Endodermal cell (in vitro differentiated cells): ENCODE data around the gene PXDC1. TPM values are rescaled to one million over a fixed set of nuclear protein-coding genes. Genes with fewer than 3 reads are reported as not detected.

Experiments used
- DNase-seq: peaks from one replicate; pipeline ENCODE4 v3.0.0-alpha.2; 2017
- H3K27ac ChIP-seq: 2 replicates; pipeline ENCODE4 v1.5.1; 2013; ENCODE audit warnings: mild to moderate bottlenecking, low read depth, low read length, moderate library complexity
- H3K27me3 ChIP-seq: 2 replicates; pipeline ENCODE4 v1.6.1; 2013; ENCODE audit warnings: mild to moderate bottlenecking, low read length, moderate library complexity; ENCODE audit not compliant: insufficient read depth, control insufficient read depth, poor library complexity, severe bottlenecking
- H3K36me3 ChIP-seq: 2 replicates; pipeline ENCODE4 v1.7.0; 2013; ENCODE audit warnings: mild to moderate bottlenecking, low read length, moderate library complexity; ENCODE audit not compliant: control insufficient read depth, insufficient read depth
- H3K4me1 ChIP-seq: one replicate; pipeline ENCODE4 v1.7.0; 2013; ENCODE audit warnings: low read length; ENCODE audit not compliant: control insufficient read depth, insufficient read depth
- H3K4me3 ChIP-seq: 2 replicates; pipeline ENCODE4 v1.5.1; 2013; ENCODE audit warnings: mild to moderate bottlenecking, low read length, moderate library complexity
- H3K9ac ChIP-seq: 2 replicates; pipeline ENCODE4 v1.6.1; 2013; ENCODE audit warnings: mild to moderate bottlenecking, low read length, moderate library complexity; ENCODE audit not compliant: poor library complexity, severe bottlenecking; ENCODE audit errors: extremely low read depth
- H3K9me3 ChIP-seq: 2 replicates; pipeline ENCODE4 v1.6.1; 2013; ENCODE audit warnings: mild to moderate bottlenecking, low read length, moderate library complexity; ENCODE audit not compliant: control insufficient read depth
- H3K27ac Mint-ChIP-seq: 2 replicates; pipeline ENCODE4 v1.8.0; 2020; ENCODE audit warnings: mixed read lengths
- H3K27me3 Mint-ChIP-seq: 2 replicates; pipeline ENCODE4 v1.8.0; 2021; ENCODE audit warnings: mild to moderate bottlenecking, mixed read lengths; ENCODE audit not compliant: insufficient read depth
- H3K36me3 Mint-ChIP-seq: 2 replicates; pipeline ENCODE4 v1.8.0; 2020; ENCODE audit warnings: low read depth, mixed read lengths
- H3K4me1 Mint-ChIP-seq: 2 replicates; pipeline ENCODE4 v1.8.0; 2020; ENCODE audit warnings: mixed read lengths
- H3K4me3 Mint-ChIP-seq: 2 replicates; pipeline ENCODE4 v1.8.0; 2020; ENCODE audit warnings: mild to moderate bottlenecking, moderate library complexity, mixed read lengths
- H3K9me3 Mint-ChIP-seq: 2 replicates; pipeline ENCODE4 v1.8.0; 2020; ENCODE audit warnings: mild to moderate bottlenecking, mixed read lengths
- CTCF ChIP-seq: fragments of 200-600 bp; sonication (generic); conservative IDR thresholded peaks from 2 replicates; pipeline ENCODE4 v1.5.0; 2021; ENCODE audit warnings: antibody characterized with exemption, mild to moderate bottlenecking
- WGBS, 2 experiments: methylation state at CpG; one replicate each; pipeline versions ENCODE4 v1.1.5 to v1.1.7; 2013; ENCODE audit warnings: missing lambda C conversion rate in 2 of 2, mixed read lengths in 1 of 2; ENCODE audit not compliant: insufficient coverage in 1 of 2, insufficient read length in 1 of 2; 5-methylcytosine and 5-hydroxymethylcytosine counted together
- total RNA-seq, 2 donors: library from RNA; stranded (reverse); fragmentation: NEBNext Ultra II Directional in 1 of 2; extraction: Animal tissue kit (Norgen Biotek cat#: 25700) in 1 of 2; gene quantifications; 2 replicates in 1 of 2; 3 replicates in 1 of 2; pipeline ENCODE4 v1.2.1, GENCODE V29; 2021

PXDC1 gene
- total RNA-seq, 2 donors from 2014 or later: 3.3 to 4.6 TPM

GRCh38 chr6:3777730-3778461 is 26.4 kb upstream of the PXDC1 start:
- H3K27ac Mint-ChIP-seq: no peak overlapping the region
- DNase-seq: no peak
- H3K9me3 Mint-ChIP-seq: no peaks in the 10 kb centered on the region
- no peaks in the 10 kb centered on the region for H3K27me3 ChIP-seq
- peak overlapping the region; percentile 58 for H3K27ac ChIP-seq
- no peak overlapping the region for H3K4me3 ChIP-seq
- 72 to 83% methylated on average over 14 to 18 of the region's 18 CpGs for WGBS, 2 experiments
- H3K4me1 ChIP-seq: no peaks in the 10 kb centered on the region
- no peaks in the 10 kb centered on the region for H3K36me3 Mint-ChIP-seq
- no peak overlapping the region for H3K4me3 Mint-ChIP-seq
- no peaks in the 10 kb centered on the region for H3K9me3 ChIP-seq
- peaks cover 3% of the 10 kb centered on the region for H3K27me3 Mint-ChIP-seq
- no peak for TF ChIP-seq CTCF
- H3K4me1 Mint-ChIP-seq: no peaks in the 10 kb centered on the region
- H3K36me3 ChIP-seq: no peaks in the 10 kb centered on the region
- H3K9ac ChIP-seq: no peak overlapping the region

GRCh38 chr6:3776881-3777507 is 25.5 kb upstream of the PXDC1 start:
- WGBS, 2 experiments: 75 to 89% methylated on average over 1 to 6 of the region's 6 CpGs
- DNase-seq: peak; percentile 77

DNA sequence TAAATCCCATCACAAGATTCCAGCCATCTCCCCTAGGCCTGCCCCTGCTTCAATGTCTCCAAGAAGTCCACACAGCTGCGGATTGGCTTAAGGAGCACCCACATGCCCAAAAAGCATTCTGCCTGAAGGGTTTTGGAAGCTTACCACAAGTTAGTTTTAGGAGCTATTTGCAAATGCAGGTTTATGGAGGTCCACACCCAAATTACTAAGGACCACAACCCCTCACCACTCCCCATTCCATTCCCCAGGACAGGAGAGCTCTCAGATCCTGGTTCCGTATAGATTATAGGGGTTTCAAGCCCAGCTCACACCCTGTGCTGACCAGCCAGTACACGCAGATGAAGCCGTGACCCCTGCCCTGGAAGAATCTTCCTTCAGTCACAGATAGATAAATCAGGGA is 24.3 kb upstream of the PXDC1 start:
- Histone ChIP-seq H3K27ac (no peak overlapping the region), H3K4me3 (no peak overlapping the region), H3K4me1 (no peaks in the 10 kb centered on the region), H3K9ac (no peak overlapping the region), H3K9me3 (no peaks in the 10 kb centered on the region), H3K27me3 (no peaks in the 10 kb centered on the region), H3K36me3 (no peaks in the 10 kb centered on the region)
- no peak overlapping the region for H3K27ac Mint-ChIP-seq
- TF ChIP-seq CTCF: no peak
- peaks cover 16% of the 10 kb centered on the region for H3K27me3 Mint-ChIP-seq
- H3K4me1 Mint-ChIP-seq: no peaks in the 10 kb centered on the region
- peaks cover 7% of the 10 kb centered on the region for H3K9me3 Mint-ChIP-seq
- WGBS, 2 experiments: 93 to 100% methylated on average over 4 of the region's 4 CpGs
- no peak overlapping the region for H3K4me3 Mint-ChIP-seq
- H3K36me3 Mint-ChIP-seq: no peaks in the 10 kb centered on the region
- no peak for DNase-seq

More at GRCh38 chr6:3776881-3777507, 25.5 kb upstream of the PXDC1 start:
- Histone ChIP-seq H3K9ac (no peak overlapping the region), H3K27ac (no peak overlapping the region), H3K4me1 (no peaks in the 10 kb centered on the region), H3K36me3 (no peaks in the 10 kb centered on the region), H3K9me3 (no peaks in the 10 kb centered on the region), H3K4me3 (no peak overlapping the region), H3K27me3 (no peaks in the 10 kb centered on the region)
- Mint-ChIP-seq H3K27me3 (peaks cover 9% of the 10 kb centered on the region), H3K4me1 (no peaks in the 10 kb centered on the region), H3K4me3 (no peak overlapping the region), H3K9me3 (peaks cover 7% of the 10 kb centered on the region), H3K27ac (no peak overlapping the region), H3K36me3 (no peaks in the 10 kb centered on the region)
- peak; percentile 52 for TF ChIP-seq CTCF
